Lower leg skin (tissue), 4 donors: ENCODE data around the gene AIRE. TPM values are rescaled to one million over a fixed set of nuclear protein-coding genes. Genes with fewer than 3 reads are reported as not detected.

Source experiments
- DNase-seq, 2 donors: peaks; one replicate each; pipeline ENCODE4 v3.0.0-alpha.2; 2019; ENCODE audit warnings: low spot score in 2 of 2
- H3K4me3 ChIP-seq: fragments of 200-600 bp; sonication (generic); 2 replicates; pipeline ENCODE4 v1.5.1; 2017; ENCODE audit warnings: mild to moderate bottlenecking, low read depth; ENCODE audit not compliant: poor library complexity, severe bottlenecking
- CTCF ChIP-seq, 3 donors: fragments of 450-650 bp; IDR thresholded peaks; one replicate each; pipeline ENCODE4 v1.5.1; 2016; ENCODE audit warnings: antibody characterized with exemption in 3 of 3, mild to moderate bottlenecking in 3 of 3, moderate library complexity in 2 of 3
- POLR2A ChIP-seq, 2 donors: fragments of 450-650 bp; IDR thresholded peaks; one replicate each; pipeline ENCODE4 v1.6.1; 2016 to 2017; ENCODE audit warnings: antibody characterized with exemption in 2 of 2, mild to moderate bottlenecking in 1 of 2, moderate library complexity in 1 of 2
- WGBS, 2 donors: methylation state at CpG; one replicate each; pipeline ENCODE4 v1.1.5; 2018; 5-methylcytosine and 5-hydroxymethylcytosine counted together
- intact Hi-C: fragments of 100-400 bp; cut with DNase I; formaldehyde crosslinking; loops from one replicate; pipeline ENCODE4 v1.15.0; 2023; ENCODE audit warnings: low total_unique reads
- total RNA-seq, 4 donors: library from RNA; depleted of rRNA; stranded (reverse); fragments of >200 nt; gene quantifications; one replicate each; pipeline ENCODE4 v1.1.0, GENCODE V29; 2016

The AIRE gene
- total RNA-seq, 4 donors from 2014 or later: 0.12 to 0.21 (median 0.19) TPM; not detected in 1

GRCh38 chr21:44347911-44348451 is 62.3 kb downstream of the AIRE start:
- TF ChIP-seq POLR2A (IDR thresholded peaks at IDR 0.05) (no peak), CTCF (IDR thresholded peaks at IDR 0.05) (no peak)
- DNase-seq: peak in 1 of 2 donors; percentile 83
- intact Hi-C loops: no loop called here
- WGBS, 2 donors: 44 to 53% methylated on average over 22 of the region's 22 CpGs
- no peak overlapping the region for H3K4me3 ChIP-seq

Other genes starting within 250 kb of the AIRE start
- 10 to 100 TPM in 3 of 4 donors, 1 to 10 TPM in 1; 3.0 to 21.6 (median 13.2) TPM for gene PWP2, start 178.5 kb upstream of the AIRE start, total RNA-seq
- gene GATD3, start 152.2 kb upstream of the AIRE start, total RNA-seq: 10 to 100 TPM in 1 of 4 donors, 1 to 10 TPM in 3; 2.5 to 43.5 (median 4.5) TPM
- 10 to 100 TPM in 2 of 4 donors, 1 to 10 TPM in 2; 4.2 to 11.9 (median 7.8) TPM for gene ICOSLG, start 44.9 kb upstream of the AIRE start, total RNA-seq
- not detected for gene DNMT3L, start 24.0 kb upstream of the AIRE start, total RNA-seq
- gene PFKL, start 14.2 kb downstream of the AIRE start, total RNA-seq: 100 to 1,000 TPM; 104 to 145 (median 136) TPM
- gene CFAP410, start 53.5 kb downstream of the AIRE start, total RNA-seq: 10 to 100 TPM; 21.3 to 40.1 (median 25.2) TPM
- gene TRPM2, start 67.7 kb downstream of the AIRE start, total RNA-seq: 1 to 10 TPM; 1.9 to 9.4 (median 2.2) TPM
- gene LRRC3, start 169.6 kb downstream of the AIRE start, total RNA-seq: 1 to 10 TPM; 2.9 to 5.8 (median 3.2) TPM